GM21390 (cell line): Measurements from ENCODE around the gene FBXL5.

Experiments
- ATAC-seq: cut with Tn5 transposase; IDR thresholded peaks from one replicate; pipeline ENCODE4 v1.9.1; 2021; ENCODE audit not compliant: unreplicated experiment

FBXL5 gene

DNA sequence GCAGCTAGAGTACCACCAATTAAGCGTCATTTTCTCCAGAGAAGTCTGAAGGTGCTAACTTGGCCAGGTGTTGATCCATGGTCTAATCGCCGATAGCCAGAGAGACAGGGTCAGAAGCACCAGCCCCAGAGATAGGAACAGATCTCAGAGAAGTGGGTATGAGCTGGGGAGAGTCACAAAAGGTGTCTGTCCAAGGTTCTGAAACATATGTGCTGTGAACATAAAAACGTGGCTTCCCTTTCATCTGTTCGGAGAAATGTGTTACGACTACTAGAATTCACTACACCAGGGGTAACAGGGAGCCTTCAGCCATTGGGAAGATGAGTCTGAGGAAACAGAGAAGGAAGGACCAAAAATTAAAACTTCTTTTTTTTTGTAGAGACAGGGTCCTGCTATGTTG lies 91.3 kb downstream of the FBXL5 start:
- no peak for ATAC-seq

DNA sequence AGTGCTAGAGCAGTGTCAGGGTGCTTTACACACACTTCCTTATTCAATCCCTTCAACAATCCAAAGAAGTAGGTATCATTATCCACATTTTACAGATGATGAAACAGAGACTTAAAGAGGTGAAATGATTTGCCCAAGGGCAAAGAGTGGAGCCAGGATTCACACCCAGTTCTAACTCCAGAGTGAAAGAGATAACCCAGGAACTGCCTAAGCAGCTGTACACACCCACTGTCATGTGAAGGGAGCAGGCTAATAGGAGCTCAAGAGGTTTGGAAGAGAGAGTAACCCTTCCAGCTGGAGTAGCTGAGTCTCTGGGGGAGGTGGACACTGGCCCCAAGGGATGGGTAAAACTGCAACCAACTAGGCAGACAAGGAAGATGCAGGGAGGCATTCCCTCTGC lies 92.5 kb downstream of the FBXL5 start:
- ATAC-seq: no peak

- ATAC-seq: no peak
These were observed 93.0 kb downstream of the FBXL5 start for GRCh38 chr4:15562114-15562513.

DNA sequence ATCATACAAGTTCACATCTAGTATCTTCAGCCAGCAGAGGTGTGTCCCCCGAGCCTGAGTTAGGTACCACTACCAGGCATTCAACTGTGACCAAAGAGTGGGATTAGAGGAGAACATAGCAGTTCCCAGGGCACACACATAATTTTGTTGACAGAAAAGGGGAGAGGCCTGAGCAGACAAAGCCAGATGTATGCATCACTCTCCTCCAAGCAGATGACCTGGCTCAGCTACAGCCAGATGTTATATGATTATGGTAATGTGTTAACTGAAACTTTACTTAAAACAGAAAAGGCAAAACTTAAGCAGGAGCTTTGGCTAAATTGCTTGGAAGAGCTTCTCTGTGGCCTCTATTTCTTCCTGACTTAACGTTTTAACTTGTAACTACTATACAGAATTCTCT lies 96.6 kb downstream of the FBXL5 start:
- ATAC-seq: no peak

- no peak for ATAC-seq
These were observed 97.2 kb downstream of the FBXL5 start for GRCh38 chr4:15557786-15558550.

DNA sequence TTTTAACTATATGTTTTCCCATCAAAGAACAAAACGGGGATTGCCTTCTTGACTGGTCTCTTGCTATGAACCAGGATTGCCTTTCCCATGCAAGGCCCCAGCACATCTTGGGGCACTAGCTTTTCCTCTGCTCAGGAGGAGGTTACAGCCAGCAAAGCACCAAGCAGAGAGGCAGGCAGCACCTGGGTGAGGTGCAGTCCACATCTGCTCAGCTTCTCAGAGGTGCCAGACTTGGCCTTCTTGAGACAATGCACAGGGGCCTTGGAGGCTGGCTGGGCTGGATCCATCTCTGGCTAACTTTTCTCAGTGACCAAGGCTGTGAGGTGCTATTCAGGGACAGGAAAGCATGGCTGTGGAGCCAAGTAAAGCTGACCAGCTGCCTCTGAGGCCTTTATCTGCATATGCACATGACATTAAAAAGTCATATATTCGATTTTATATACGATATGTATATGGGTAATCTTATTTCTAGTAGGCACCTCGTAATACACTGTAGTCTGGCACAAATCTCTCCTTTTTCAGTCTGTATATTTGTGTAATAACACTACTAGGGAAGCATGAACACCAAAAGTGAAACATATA lies 98.6 kb downstream of the FBXL5 start:
- ATAC-seq: no peak
